DMS114 treated with DMSO at 0.1 percent for 48 hours (cell line): ENCODE results near the gene OSBP.
"Not testable (repeated sequence)": the region's sequence is repeated elsewhere in the genome, so short reads cannot be mapped to it uniquely, and the experiment has no call there.

Experiments
- DNase-seq: peaks from one replicate; lab custom pipeline; 2025; ENCODE audit not compliant: unreplicated experiment; lab: John Stamatoyannopoulos, UW

The OSBP gene, protein sequence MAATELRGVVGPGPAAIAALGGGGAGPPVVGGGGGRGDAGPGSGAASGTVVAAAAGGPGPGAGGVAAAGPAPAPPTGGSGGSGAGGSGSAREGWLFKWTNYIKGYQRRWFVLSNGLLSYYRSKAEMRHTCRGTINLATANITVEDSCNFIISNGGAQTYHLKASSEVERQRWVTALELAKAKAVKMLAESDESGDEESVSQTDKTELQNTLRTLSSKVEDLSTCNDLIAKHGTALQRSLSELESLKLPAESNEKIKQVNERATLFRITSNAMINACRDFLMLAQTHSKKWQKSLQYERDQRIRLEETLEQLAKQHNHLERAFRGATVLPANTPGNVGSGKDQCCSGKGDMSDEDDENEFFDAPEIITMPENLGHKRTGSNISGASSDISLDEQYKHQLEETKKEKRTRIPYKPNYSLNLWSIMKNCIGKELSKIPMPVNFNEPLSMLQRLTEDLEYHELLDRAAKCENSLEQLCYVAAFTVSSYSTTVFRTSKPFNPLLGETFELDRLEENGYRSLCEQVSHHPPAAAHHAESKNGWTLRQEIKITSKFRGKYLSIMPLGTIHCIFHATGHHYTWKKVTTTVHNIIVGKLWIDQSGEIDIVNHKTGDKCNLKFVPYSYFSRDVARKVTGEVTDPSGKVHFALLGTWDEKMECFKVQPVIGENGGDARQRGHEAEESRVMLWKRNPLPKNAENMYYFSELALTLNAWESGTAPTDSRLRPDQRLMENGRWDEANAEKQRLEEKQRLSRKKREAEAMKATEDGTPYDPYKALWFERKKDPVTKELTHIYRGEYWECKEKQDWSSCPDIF

DNA sequence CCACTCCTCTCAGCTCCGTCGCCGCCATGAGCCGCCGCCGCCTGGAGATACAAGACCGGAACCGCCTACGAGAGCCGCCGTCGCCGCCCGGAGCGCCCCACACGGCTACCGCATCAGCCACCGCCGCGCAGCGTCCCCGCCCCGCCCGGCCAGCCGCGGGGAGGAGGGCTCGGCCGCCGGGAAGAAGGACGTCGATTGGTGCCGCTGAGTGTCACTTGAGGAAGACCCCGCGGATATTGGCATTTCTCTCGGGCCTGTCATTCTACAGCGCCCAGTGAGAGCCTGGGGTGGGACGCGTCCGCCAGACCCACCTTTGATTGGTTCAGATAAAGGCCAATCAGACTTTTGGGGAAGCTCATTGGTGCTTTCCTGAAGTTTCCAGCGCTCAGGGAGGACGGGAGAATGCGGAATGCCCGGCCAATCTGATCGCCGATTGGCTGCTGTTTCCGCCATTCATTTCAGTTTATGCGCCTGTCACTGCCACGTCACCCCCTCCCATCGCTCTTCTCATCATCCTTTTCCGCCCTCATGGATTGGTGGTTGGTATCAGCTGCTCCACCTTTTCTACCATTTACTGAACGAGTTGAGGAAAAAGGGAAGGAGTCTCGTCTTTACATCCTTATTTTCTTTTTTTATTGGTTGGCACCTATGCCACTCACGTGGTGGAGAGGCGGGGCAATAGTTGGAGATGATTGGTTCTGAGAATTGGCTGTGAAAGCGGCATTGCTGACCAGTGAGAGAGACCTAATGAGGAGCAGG lies at the start of gene OSBP:
TSS of gene OSBP (minus strand) at position 138 of the 759 bp plus-strand sequence. CDS start at position 28, 110 bp downstream.
- DNase-seq = peak; percentile 95

DNA sequence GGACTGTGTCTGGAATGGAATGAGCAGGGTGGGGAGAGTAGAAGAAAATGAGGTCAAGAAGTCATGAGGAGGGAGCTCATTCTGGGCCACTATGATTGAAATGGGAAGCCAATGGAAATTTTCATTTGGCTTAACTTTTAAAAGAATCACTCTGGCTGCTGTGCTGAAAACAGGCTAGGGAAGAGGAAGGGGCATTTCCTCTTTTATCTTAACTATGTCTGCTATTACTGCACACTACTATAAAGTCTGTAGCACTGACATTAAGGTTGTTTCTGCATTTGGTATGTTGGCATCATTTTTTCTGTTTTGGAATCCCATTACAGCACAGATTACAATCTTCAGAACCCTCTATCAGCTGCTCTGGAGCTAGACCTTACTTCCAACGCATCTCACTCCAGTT lies 45.0 kb upstream of the OSBP start:
- DNase-seq = no peak

DNA sequence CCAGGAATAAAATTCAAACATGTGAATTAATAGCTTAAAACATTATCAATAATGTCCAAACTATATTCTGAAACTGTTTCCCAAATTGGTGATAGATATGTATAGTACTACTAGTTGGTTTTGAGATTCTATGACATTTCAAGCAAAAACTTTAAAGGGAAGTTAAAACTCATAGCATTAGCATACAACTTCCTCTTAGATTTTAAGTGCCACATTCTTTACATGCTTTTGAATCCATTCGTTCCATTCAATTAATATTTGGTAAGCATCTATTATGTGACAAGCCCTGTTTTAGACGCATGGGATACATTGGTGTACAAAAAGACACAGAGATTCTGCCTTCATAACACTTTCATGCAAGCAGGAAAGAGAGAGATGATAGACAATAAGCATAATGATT lies 44.4 kb upstream of the OSBP start:
- no peak for DNase-seq

DNA sequence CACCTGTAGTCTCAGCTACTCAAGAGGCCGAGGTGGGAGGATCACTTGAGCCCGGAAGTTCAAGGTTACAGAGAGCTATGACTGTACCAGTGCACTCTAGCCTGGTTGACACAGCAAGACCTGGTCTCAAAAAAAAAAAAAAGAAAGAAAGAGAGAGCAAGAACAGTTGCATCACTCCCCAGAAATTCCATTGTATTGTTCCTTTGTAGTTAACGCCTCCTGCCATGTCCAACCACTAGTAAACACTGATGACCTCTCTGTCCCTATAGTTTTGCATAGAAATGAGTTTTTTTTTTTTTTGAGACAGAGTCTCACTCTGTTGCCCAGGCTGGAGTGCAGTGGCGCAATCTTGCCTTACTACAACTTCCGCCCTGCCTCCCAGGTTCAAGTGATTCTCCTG lies 42.5 kb upstream of the OSBP start:
- DNase-seq = no peak

DNA sequence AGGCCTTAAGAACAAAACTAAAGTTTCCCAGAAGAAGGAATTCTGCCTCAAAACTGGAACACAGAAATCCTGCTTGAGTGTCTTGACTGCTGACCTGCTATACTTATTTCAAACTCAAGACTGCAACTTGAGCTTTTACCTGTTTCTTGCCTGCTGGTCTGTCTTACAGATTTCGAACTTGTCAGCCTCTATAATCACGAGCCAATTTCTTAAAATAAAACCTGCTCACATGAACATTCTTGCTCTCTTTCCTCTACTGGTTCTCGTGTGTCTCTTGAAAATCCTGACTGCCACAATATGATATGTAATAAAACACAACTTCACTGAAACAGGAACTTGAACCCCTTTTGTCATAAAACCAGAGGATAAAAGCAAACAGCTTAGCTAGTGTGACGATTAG lies 39.3 kb upstream of the OSBP start:
- no peak for DNase-seq

DNA sequence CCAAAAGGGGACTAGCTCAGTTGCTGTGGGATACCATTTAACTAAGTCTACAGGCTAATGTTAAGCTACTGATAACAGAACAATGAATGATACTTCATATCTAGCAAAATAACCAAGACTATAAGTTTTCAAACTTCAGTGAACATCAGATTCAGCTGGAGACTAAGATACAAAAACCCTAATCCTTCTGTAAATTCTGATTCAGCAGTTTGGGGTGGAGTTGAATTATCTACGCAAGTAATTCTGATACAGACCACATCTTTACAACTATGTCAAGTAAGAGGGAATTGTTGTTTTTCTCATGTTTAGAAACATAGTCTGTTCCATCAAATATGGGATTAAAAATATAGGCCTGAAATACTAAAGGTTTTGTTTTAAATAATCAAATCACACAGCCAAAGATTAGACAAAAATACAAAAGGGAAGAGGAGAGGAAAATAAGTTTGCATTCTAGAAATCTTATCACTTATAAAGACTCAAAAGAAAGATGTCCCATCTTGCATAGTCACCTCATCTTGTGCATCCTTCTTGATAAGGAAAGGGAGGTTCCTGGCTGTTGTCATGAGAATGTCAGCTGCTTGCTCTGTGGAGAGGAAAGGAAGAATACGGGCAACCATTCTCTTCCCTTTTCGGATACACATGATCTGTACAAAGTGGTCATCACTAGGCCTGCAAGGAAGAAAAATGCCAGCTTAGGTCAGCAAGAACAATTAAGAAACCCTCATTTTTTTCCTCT lies 31.8 kb upstream of the OSBP start:
- DNase-seq = no peak

DNA sequence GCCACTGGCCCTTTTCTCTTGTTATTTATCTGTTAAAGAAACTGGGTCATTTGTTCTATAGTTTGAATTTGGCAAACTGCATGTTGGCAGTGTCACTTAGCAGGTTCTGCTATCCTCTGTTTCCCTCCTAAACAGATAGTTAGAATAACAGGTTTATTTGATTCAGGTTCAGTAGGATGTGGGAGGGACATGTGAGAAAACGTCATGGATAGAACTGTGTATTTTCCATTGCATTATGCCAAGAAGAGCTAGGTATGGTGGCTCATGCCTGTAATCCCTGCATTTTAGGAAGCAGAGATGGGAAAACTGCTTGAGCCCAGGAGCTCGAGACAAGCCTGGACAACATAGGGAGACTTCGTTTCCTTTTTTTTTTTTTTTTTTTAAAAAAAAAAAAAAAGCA lies 29.0 kb upstream of the OSBP start:
- DNase-seq = no peak

DNA sequence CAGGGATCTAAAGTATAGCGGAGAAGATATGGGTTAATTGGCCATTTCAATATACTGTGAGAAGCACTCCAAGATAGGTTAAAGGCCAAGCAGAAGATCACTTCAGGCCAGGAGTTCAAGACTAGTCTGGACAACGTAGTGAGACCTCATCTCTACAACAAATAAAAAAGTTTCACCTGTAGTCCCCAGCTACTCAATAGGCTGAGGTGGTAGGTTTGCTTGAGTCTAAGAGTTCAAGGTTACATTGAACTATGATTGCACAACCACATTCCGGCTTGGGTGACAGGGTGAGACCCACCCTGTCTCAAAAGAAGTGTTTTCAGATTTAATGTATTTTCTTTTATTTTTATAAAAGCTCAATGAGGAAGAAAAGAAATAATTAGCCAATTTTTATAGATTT lies 27.8 kb upstream of the OSBP start:
- DNase-seq = no peak

DNA sequence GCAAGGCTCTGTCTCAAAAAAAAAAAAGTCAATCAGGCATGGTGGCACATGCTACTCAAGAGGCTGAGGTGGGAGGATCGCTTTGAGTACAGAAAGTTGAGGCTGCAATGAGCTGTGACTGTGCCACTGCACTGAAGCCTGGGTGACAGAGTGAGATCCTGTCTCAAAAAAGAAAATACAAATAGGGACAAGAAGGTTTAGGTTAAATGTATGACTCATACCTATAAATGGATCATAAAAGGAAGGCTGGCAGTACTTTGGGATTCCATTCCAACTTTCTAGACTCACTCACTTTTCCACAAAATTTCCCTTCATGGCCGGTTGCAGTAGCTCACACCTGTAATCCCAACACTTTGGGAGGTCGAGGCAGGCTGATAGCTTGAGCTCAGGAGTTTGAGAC lies 25.6 kb upstream of the OSBP start:
- DNase-seq = no peak

DNA sequence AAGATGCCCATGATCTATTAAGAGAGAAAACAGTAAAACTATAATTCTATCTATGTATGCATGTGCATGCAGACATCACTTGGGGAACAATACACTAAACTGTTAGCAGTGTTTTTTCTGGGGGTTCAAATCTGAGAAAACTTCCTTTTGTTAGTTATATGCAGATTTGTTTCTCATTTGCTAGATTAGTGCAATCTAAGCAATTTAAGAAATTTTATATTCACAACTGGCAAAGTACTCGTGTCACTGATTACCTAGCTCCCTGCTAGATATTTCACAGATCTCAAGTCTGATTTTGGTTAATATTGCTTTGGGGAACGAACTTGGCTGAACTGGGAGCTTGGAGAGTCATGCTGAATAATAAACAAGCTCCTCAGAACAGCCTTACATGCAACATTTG lies 14.9 kb upstream of the OSBP start:
- no peak for DNase-seq

DNA sequence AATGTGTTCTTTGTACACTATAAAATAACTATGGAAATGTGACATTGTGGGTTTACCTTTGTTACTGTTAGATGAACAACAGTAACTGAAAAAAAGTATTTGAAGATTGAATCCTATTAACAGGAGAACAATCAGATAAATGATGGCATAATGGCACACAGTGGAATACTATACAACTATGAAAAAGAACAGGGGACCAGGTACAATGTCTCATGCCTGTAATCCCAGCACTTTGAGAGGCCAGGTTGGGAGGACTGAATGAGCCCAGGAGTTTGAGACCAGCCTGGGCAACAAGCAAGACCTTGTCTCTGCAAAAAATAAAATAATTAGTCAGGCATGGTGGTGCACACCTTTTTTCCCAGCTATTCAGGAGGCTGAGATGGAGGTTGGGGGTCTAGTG lies 14.4 kb upstream of the OSBP start:
- no peak for DNase-seq

DNA sequence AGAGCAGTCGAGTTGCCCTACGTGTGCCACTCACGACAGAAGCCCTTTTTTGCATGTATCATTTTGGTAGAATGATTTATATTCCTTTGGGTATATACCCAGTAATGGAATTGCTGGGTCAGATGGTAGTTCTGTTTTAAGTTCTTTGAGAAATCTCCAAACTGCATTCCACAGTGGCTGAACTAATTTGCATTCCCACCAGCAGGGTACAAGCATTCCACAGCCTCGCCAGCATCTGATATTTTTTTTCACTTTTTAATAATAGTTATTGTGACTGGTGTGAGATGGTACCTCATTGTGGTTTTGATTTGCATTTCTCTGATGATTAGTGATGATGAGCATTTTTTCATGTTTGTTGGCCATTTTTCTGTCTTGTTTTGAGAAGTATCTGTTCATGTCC lies 11.4 kb upstream of the OSBP start:
- DNase-seq = not testable (repeated sequence)

DNA sequence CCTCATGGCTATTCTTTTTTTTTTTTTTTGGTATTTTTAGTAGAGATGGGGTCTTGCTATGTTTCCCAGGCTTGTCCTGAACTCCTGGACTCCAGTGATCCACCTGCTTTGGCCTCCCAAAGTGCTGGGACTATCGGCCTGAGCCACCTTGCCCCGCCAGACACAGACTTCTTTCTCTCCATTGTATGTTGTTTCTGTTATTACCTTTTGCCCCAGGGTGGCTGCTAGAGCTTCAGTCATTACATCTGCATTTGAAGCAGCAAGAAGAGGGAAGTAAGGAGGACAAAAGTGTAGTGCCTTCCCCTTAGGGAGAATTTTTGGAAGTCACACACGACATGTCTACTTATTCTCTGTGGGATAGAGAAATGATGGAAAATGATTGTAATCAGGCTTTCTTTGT lies 10.1 kb upstream of the OSBP start:
- DNase-seq = no peak

DNA sequence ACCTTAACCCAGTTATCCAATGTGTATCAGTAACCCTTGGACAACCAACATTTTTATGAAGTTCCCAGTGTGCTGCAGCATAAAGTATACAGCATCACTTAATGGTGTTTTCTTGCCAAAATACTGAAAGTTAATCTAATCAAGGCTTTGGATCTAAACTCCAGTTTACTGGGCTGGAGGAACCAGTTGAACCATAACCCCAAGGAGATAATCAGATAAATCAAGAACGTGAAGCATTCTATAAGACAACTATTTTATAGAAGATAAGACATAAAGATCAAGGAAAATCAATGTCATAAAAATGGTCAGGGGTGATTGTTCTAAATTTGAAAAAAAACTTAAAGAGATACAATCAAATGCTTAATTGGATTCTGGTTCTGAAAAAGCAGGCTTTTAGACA lies 2.3 kb upstream of the OSBP start:
- no peak for DNase-seq

DNA sequence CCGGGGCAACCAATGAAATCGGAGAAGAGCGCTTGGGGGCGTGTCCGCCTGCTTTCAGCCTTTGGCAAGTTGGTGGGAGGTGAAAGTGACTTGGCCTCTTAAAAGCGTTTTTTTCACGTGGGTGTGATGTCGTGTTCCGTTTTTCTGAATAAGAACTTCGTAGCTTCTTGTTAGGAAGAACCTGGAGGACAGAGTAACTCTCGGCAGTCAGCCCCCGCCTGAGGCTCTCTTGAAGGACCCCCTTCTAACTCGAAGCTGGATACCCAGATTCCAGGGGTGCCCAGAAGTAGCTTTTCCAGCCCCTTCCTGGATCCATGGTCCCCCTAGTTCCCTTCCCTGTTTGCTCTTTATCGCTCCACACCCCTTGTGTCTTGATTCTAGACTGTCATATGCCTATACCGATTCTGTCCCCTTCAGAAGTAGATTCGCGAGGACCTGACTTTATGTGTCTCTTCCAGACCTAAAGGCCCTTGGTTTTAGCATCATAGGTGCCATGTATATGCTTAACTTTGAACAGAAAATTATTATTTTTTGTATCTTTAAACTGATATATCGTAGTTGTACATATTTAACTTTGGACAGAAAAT lies 915 bp upstream of the OSBP start:
- no peak for DNase-seq

DNA sequence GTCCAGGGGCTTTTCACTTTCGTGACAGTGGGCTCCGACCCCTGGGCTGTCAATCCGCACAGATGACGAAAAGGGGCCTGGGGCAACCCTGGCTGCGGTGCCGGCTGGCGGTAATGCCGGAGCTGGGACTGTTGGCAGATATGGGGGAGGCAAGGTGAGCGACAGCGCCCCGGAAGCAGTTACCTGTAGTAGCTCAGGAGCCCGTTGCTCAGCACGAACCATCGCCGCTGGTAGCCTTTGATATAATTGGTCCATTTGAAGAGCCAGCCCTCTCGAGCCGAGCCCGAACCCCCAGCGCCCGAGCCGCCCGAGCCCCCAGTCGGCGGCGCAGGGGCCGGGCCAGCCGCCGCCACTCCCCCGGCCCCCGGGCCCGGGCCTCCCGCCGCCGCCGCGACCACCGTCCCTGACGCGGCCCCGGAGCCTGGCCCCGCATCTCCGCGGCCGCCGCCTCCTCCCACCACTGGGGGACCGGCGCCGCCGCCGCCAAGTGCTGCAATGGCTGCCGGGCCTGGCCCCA lies 396 bp downstream of the OSBP start:
- DNase-seq = no peak

DNA sequence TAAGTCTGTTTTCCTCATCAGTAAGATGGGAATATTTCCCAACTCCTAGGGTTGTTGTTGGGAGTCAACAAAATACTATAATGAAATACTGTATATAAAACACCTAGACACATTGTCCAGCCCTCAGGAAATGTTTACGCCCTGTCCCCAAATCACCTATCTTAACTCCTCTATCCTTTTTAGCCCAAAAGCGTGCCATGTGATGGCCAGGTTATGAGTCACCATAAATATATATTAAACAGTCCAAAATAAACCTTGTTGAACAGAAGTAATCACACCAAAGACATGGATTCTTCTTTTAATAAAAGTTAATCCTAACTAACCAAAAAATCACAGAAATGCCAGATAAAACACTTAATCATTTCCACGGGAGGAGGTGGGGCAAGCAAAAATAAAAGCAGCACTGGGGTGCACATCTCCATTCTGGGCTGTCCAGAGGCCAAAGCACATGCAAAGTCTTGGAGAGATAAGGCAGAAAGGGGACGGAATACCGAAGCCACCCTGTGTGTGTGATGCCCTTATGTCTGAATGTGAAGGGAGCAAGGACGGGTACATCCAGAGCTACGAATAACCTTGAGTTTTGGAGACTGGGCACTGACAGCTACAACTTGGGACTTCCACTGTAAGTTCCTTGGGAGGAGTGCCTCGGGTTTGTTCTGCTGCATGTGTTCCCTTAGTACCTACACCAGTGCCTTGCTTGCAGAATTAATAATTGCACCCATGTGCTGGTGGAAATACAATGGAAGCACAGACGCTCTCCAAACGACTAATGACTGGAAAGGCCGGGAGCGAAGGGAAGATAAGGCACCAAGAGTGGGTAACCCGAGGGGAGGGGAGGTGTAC lies 1.1 kb downstream of the OSBP start:
- no peak for DNase-seq

DNA sequence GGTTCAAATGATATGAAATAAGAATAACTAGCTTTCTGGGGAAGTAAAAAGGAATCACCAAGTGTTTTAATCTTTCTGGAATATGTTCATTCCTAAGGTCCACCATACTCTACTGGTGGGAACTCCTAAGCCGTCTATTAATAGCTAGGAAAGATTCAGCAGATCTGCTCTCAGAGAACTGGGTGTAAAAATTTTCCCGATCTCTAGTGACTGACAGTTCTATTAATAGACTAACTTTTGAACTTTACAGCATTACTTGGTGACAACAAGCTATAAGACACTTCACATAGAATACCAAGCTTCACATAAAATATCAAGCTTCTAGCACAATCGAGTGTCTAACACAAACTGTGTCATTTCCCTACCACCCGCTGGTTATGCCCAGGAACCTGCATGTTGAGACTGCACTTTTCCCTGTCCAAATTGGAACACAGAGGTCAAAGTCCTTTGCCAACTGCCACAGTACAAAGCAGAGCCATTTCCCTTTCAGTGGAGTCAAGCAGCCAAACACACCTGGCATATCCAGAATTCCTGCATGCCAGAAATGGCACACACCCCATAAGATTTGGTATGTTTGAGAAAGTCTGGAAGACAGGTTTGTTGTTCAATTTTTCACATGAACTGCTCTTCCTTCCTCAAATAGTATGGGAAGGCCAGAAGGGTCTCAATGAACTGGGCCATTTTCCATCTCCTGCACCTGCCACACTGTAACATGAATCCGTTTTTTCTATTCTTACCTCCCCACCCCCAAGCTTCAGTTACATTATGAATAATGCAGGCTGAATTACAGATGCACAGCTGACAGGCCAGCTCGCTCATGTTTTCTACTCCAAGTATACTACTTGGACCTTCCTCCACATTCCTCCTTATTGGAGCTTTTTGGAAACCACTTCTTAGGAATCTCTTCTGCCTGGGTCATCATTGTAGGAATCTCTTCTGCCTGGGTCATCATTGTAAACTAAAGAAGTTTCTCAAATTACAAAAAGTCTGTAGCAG lies 3.7 kb downstream of the OSBP start:
- no peak for DNase-seq
